HG02870 (cell line): ENCODE data around the gene P2RX5.

Source experiments
- ATAC-seq: cut with Tn5 transposase; IDR thresholded peaks from one replicate; pipeline ENCODE4 v1.9.1; 2021; ENCODE audit warnings: mild to moderate bottlenecking, moderate library complexity; ENCODE audit not compliant: unreplicated experiment

Gene P2RX5

GRCh38 chr17:3626831-3627768 lies 68.9 kb downstream of the P2RX5 start:
- ATAC-seq, result no peak
